PFSK-1 (cell line): ENCODE data around the gene KRTAP9-1.
"Not testable (repeated sequence)": the region's sequence is repeated elsewhere in the genome, so short reads cannot be mapped to it uniquely, and the experiment has no call there.

Source experiments
- POLR2AphosphoS5 ChIP-seq: IDR thresholded peaks from 2 replicates; pipeline ENCODE4 v1.6.1; 2012; ENCODE audit warnings: low read depth, mild to moderate bottlenecking, control low read depth, low read length, moderate library complexity
- SIN3A ChIP-seq: IDR thresholded peaks from 2 replicates; pipeline ENCODE4 v1.6.1; 2012; ENCODE audit warnings: mild to moderate bottlenecking, low read length, moderate library complexity, borderline replicate concordance; ENCODE audit not compliant: insufficient read depth

DNA sequence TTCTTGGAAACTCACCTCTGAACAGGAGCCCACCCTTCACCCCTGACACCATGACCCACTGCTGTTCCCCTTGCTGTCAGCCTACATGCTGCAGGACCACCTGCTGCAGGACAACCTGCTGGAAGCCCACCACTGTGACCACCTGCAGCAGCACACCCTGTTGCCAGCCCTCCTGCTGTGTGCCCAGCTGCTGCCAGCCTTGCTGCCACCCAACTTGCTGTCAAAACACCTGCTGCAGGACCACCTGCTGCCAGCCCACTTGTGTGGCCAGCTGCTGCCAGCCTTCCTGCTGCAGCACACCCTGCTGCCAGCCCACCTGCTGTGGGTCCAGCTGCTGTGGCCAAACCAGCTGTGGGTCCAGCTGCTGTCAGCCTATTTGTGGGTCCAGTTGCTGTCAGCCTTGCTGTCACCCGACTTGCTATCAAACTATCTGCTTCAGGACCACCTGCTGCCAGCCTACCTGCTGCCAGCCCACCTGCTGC, at the start of gene KRTAP9-1:
- TF ChIP-seq SIN3A, POLR2AphosphoS5: not testable (repeated sequence)
